NOMO-1 (cell line): ENCODE results near the gene SLC25A47.
"Not testable (repeated sequence)": the region's sequence is repeated elsewhere in the genome, so short reads cannot be mapped to it uniquely, and the experiment has no call there.

Source experiments
- DNase-seq, 2 experiments: peaks; one replicate each; lab custom pipeline; 2025; ENCODE audit not compliant: unreplicated experiment in 2 of 2; lab: John Stamatoyannopoulos, UW

SLC25A47 gene

DNA sequence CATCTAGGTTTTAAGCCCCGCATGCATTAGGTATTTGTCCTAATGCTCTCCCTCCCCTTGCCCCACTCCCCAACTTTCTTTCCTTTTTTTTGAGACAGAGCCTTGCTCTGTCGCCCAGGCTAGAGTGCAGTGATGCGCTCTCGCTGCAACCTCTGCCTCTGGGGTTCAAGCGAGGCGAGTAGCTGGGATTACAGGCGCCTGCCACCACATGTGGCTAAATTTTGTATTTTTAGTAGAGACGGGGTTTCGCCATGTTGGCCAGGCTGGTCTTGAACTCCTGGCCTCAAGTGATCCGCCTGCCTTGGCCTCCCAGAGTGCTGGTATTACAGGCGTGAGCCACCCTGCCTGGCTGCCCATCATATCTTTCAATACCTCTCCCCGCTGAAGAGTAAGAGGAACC, 19.7 kb downstream of the SLC25A47 start:
- DNase-seq: not testable (repeated sequence)

DNA sequence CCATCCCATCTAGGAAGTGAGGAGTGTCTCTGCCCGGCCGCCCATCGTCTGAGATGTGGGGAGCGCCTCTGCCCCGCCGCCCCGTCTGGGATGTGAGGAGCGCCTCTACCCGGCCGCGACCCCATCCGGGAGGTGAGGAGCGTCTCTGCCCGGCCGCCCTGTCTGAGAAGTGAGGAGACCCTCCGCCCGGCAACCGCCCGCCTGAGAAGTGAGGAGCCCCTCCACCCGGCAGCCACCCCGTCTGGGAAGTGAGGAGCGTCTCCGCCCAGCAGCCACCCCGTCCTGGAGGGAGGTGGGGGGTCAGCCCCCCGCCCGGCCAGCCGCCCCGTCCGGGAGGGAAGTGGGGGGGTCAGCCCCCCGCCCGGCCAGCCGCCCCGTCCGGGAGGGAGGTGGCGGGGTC, 21.5 kb downstream of the SLC25A47 start:
- not testable (repeated sequence) for DNase-seq

DNA sequence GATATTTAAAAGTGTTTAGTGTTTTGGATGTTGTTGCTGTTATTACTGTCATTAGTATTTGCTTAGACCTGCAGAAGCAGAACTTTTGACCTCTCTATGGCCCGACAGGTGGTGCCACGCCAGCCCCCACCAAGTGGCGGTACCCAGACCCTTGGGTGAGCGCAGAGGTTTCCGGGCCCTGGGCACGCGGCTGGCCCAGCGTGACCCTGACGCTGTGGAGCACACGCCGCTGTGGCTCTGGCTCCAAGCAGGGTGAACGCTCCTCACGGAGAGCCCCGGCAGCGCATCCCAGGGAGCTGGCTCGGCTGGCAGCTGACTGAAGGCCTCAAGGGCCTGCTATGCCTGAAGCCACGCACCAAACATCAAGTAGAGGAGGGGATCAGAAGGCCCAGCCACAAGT, 22.6 kb downstream of the SLC25A47 start:
- DNase-seq: no peak

DNA sequence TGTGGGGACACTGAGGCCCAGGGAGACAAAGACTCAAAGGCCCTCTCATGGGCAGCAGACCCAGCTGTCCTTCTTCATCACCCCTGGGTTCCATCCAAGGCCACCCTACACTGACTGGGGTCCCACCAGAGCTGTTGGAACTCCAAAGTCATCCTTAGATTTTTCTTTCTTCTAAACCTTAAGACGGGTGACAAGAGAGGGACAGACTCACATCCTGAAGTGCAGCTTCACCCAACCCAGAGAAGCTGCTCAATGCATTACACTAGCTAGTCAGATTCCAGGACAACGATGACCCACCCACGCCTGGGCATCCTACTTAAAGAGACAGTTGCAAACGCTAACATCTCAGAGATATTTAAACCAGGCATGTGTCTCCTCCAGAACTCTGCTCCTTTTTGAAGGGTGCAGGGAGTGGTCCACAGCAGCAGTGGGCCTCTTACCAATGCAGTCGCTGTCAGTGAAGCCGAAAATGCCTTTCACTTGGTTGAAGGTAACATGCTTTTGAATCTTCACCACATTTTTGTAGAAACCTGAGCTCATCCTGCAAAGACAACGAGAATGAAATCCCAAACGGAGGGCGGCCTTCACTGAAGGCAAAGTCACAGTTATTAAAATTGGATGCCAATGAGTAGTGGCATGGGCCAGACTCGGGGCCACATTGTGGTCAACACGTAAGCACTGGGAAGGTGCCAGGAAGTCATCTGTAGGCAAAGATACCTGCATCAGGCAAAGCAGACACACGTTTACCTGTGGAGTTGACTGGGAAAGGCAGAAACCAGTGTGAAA, 23.4 kb downstream of the SLC25A47 start:
- no peak for DNase-seq

DNA sequence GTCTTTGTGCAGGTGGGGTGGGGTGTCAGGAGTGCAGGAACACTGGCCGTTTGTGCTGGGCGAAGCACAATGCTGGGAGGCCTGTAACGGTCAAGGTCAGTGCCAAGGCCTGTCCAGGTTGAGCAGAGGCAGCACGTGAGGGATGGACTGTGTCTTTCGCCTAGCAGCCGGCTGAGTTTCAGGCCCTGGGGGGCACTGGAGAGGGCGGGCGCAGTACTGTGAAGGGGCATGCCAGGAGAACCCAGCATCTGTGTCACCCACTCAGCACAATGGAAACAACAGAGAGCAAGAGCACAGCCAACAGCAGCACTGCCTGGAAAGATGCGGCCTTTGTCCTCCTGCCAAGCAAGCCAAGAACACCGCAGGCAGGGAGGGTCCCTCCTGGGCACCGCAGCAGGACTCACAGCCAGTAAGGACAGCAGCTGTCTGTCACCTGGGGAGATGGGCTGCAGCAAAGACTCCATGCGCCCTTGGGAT, 25.2 kb downstream of the SLC25A47 start:
- DNase-seq: no peak

DNA sequence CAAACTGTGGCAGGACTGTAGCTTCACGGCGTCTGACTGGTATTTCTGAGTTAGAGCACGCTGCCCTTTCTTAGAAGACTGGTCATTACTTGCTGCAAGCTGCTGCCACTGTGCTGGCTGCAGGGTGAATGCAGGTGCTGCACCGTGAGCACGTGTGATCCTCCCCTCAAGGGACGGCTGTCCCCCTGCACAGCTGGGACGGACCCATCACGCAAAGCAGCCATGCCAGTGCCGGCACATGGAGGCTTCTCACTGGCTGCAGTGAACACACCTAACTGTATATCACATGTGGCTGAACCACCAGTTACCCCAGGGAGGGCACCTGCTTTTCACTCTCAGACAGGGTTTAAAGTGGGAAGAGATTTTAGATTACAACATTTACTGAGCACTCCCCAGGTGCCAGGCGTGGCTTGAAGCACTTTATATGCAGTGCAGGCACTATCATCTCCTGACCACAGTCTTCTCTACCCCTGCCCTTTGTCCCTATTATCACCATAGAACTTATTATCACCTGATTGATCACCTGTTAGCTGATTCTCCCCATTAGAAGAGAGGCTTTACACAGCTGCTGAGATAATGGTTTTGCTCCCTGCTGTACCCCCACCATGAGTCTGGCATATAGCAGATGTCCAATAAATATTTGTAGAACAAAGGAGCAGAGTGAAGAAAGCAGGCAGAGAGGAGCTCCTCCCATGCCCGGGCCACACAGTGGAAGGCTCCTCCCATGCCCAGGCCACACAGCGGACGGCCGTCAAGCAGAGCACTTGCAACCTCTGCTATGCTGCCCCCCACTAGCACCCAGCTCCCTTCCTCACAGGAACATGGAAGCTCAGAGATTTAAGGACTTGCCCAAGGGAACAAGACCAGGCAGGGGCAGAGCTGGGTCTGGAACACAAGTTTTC, 25.9 kb downstream of the SLC25A47 start:
- no peak for DNase-seq

DNA sequence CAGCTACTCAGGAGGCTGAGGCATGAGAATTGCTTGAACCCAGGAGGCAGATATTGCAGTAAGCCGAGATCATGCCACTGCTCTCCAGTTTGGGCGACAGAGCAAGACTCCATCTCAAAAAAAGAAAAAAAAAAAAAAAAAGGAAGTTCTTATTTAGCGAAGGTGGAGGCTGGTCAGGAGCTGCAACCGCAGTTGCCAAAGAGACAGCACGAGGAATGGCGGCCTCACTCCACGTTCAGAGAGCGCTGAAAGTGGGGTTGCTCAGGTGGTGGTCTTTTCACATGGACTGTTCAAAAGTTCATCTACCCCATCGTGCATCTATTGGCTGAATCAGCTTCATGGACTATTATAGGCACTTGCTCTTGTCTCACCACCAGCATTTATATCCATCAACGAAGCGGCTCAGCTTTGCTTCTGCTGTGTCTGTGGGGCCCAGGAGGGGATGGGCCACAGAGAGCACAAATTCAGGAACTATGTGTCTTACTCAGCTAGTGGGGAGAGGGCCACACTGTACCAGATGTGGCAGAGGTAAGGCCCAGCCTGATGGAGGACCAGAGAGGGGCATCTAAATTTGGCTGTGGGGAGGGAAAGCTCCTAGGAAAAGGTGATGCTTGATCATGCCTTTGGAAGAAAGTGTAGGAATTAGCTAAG, 27.3 kb downstream of the SLC25A47 start:
- DNase-seq: peak; percentile 82 to 85

DNA sequence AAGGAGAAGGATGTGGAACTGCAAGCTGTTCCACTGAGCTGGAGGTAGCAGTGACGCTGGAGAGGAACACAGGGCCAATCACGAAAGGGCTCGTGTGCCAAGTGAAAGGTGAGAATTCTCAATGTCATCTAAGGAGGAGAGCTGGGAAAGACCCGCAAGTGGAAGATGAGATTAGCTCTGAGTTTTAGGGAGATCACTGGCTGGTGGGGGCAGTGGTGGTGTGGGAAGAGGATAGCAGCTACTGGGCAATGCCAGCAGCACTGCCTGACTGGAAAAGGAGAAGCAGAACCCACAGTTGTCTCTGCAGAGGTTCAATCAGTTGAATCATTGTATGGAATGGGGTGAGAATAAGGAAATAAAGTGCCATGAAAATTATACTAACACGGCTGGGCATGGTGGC, 27.8 kb downstream of the SLC25A47 start:
- DNase-seq: peak in 1 of 2 experiments; percentile 20

DNA sequence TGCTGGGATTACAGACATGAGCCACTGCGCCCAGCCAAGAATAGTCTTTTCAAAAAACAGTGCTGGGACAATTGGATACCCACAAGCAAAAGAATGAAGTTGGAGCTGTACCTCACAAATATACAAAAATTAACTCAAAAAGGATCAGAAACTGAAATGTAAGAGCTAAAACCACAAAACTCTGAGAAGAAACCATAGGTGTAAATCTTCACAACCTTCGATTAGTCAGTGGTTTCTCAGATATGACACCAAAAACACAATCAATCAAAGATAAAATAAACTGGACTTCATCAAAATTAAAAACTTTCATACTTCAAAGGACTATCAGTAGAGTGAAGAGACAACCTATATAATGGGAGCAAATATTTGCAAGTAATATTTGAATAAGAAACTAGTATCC, 35.3 kb downstream of the SLC25A47 start:
- DNase-seq: no peak

DNA sequence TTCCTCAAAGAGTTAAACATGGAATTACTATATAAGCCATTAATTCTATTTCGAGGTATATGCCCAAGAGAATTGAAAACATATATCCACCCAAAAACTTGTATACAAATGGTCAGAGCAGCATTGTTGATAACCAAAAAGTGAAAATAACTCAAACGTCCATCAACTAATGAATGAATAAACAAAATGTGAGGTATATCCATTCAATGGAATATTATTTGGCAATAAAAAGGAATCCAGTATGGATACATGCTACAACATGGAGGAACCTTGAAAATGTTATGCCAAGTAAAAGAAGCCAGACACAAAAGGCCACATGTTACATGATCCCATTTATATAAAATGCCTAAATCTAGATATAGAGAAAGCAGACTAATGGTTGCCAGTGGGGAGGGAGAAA, 36.0 kb downstream of the SLC25A47 start:
- DNase-seq: no peak

DNA sequence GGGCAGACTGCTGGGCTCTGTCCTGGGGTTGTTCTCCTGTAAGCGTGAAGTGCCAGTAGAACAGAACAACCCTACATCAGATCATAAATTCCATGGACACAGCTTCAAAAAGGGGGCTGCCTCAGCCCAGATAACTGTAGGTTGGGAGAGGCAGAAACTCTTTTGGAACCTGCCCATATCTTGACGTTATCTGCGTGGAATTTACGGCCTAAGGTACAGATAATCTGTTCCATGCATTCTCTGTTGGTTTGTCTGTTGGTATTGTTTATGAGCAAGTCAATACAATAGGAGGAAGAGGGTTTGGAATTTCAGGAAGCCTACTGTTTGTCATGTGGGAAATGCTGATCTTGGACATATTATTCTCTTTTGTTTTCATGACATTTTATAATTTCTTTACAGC, 36.7 kb downstream of the SLC25A47 start:
- no peak for DNase-seq

DNA sequence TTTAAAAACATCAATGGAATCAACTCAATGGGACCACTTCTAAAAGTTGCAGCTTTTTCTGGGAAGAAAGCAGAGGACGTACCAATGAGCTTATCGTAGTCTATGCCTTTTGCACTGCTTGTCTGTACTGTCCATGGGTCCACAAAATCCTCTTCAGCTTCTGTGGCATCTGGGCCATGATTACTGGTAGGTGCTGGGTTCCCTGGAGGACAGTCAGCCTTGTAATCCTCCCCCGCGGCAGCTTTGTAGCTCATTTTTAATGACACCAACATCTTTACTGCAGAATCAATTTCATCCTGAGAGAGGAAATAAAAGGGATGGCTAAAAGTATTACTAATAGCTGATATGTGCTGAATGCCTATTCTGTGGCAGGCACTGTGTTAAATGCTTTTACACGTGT, 38.5 kb downstream of the SLC25A47 start:
- DNase-seq: no peak

DNA sequence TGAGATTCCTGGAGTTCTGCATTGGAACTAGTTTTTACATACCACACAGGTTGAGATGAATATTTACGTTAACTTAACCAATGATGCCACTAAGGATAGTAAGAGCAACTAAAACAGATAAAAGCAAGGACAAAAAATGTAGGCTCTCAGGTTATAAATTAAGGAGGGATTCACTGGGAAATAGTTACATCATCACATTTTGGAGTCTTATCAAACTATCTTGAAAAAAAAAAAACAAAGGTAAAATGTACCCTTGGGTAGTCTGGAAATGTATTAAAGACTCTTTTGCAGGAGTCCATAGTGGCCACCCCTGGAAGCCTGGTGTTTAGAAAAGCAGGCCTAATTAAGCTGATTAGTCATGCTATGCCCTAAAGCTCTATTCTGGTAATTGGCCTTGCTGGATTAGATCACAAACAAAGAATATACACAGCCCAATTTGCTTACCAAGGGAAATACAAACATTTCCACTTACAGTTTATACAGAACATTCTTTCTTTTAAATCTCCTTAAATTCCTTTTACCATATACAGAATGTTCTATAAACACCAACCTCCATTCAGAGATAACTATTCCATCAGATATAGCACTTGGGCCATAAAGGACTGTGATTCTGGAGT, 39.3 kb downstream of the SLC25A47 start:
- no peak for DNase-seq

DNA sequence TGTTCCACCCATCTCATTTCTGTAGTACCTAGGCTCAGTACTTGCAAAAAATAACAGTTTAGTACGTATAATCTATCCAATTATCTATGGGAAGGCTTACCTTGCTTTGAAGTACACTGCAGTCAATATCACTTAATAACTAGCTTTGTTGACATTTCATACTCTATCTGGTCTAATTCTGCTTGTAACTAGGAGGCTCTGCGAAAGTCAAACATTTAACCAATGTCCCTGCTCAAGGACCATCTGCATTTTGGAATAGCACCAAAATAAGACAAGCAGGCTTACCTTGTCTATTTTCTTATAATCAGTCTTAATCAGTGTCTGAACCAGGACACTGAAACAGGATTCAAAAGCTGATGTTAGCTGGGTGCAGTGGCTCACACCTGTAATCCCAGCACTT, 39.9 kb downstream of the SLC25A47 start:
- no peak for DNase-seq

DNA sequence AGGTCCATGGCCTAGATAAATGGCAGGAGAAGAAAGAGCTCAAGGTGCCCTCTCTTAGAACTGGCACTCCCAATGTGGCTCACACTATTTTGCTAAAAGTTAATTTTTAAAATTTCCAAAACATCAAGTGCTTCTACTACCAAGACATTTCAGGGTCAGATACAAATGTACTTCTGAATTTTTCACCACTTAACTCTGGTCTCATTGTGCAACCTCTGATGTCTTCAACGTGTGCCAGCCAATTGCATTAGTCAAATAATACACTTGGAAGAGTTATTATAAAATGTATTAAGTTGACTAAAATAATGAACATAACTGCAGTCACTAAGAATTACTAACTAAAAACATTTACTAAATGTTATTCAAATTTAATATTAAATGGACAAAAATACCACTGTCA, 41.3 kb downstream of the SLC25A47 start:
- no peak for DNase-seq

DNA sequence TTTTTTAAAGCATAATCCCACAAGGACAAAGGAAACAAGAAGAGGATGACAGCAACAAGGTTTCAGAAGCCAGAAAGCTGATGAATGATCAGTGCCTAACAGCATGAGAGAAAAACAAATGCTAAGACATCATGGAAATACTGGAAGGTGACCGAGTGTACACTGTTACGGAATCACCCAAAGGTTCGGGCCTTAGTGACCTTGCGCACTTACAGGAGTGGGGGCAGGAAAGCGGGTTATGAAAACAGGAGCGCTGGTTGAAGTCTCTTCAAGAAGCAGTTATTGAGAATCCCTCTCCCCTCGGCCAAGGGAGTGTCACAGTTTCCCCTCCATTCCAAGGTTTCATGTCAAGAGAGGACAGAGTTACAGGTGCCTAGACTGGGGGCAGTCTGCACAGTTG, 42.6 kb downstream of the SLC25A47 start:
- no peak for DNase-seq

DNA sequence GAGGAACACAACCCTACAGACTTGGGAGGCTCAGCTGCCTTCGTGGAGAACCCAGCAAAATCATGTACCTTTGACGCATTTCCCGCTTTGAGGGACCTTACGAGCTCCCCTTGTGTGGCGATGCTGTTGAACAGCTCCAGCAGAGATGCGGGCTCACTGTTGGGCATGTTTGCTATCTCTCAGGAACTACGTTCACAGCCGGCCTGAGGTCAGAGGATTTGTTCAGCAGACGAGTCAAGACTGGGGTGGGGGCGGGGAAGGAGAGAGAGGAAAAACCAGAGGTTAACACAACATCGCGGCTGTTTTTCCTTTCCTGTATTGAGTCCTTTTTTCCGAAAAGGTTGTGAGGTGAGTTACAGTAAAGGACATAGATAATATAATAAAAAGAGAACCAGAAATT, 45.9 kb downstream of the SLC25A47 start:
- DNase-seq: no peak

DNA sequence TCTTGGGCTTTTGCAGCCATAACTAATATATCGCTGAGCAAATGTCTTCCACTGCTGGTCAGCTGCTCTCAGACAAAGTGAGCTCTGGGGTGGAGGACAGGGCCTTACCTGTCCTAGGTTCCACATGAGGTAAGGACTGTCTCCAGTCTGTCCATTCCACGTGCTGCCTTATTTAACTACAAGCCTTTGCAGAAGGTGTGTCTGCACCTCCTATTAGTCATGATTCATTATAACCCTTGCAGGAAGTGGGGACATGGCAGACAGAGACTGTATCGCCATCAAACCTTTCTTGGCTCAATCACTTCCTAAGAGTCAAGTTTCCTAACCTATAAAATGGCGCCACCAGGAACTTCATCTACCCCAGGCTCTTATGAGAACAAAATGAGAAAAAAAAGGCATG, 46.9 kb downstream of the SLC25A47 start:
- no peak for DNase-seq

DNA sequence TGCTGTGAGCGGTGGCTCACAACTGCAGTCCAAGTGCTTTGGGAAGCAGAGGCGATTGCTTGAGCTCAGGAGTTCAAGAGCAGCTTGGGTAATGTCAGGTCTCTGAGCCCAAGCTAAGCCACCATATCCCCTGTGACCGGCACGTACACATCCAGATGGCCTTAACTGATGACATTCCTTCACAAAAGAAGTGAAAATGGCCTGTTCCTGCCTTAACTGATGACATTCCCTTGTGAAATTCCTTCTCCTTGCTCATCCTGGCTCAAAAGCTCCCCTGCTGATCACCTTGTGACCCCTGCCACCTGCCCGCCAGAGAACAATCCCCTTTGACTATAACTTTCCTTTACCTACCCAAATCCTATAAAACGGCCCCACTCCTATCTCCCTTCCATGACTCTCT, 48.6 kb downstream of the SLC25A47 start:
- DNase-seq: no peak

DNA sequence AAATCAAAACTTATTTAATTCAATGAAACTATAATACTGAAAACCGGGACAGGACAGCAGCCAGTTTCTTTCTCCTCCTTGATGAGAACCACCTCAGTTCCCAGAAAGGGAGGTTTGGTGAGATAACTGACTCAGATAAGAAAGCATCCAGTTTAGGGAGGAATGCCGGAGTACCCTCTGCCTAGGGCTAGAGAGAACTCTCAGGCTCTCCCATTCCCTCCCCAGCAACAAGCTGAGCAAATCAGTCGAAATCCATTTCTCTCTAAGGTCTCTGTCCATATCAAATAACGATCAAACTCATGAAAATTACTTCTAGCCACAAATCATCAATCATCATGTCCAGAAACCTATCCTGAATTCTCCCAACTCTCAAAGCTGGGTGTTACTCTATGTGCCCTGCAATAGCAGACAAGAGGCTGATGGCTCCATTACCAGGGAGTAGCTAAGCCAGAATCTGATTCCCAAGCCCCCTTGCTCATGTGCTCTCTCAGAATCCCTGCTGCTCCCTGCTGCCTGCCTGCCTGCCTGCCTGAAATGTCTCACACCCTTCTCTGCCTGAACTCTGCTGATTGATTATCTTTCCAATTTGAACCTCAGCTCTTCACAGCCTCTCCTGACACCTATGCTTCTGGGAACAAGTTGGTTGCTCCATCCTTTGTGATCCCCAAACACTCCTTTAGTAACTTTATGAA, 49.4 kb downstream of the SLC25A47 start:
- DNase-seq: no peak
